LNCaP clone FGC (cell line): ENCODE measurements around the gene EBF4.
"Not testable (repeated sequence)": the region's sequence is repeated elsewhere in the genome, so short reads cannot be mapped to it uniquely, and the experiment has no call there.

Source experiments
- DNase-seq: peaks from one replicate; pipeline ENCODE4 v3.0.0-alpha.2; 2011; ENCODE audit warnings: low read depth
- H3K4me3 ChIP-seq: 2 replicates; pipeline ENCODE4 v1.5.1; 2011; ENCODE audit warnings: mild to moderate bottlenecking, low read depth, low read length, control low read depth
- CTCF ChIP-seq: IDR thresholded peaks from 2 replicates; pipeline ENCODE4 v1.5.1; 2012; ENCODE audit warnings: mild to moderate bottlenecking; ENCODE audit not compliant: control insufficient read depth, insufficient read depth; ENCODE audit errors: extremely low read depth

EBF4 gene

GRCh38 chr20:2691127-2691526, 1.5 kb upstream of the EBF4 start:
- H3K4me3 ChIP-seq, result no peak overlapping the region
- TF ChIP-seq CTCF, result no peak
- no peak for DNase-seq

GRCh38 chr20:2691663-2692035, 931 bp upstream of the EBF4 start:
- no peak for TF ChIP-seq CTCF
- no peak for DNase-seq
- no peak overlapping the region for H3K4me3 ChIP-seq

- no peak overlapping the region for H3K4me3 ChIP-seq
- TF ChIP-seq CTCF, result no peak
- no peak for DNase-seq
Measured at GRCh38 chr20:2692886-2693285, 306 bp downstream of the EBF4 start.

GRCh38 chr20:2693286-2694007, 867 bp downstream of the EBF4 start:
- H3K4me3 ChIP-seq, result no peak overlapping the region
- no peak for DNase-seq
- no peak for TF ChIP-seq CTCF

- no peak for TF ChIP-seq CTCF
- no peak for DNase-seq
- H3K4me3 ChIP-seq, result no peak overlapping the region
Measured at GRCh38 chr20:2694008-2694471, 1.5 kb downstream of the EBF4 start.

GRCh38 chr20:2694519-2694918, 1.9 kb downstream of the EBF4 start:
- DNase-seq, result no peak
- TF ChIP-seq CTCF, result no peak
- no peak overlapping the region for H3K4me3 ChIP-seq

GRCh38 chr20:2695206-2695983, 2.8 kb downstream of the EBF4 start:
- no peak for DNase-seq
- no peak overlapping the region for H3K4me3 ChIP-seq
- TF ChIP-seq CTCF, result no peak

GRCh38 chr20:2695984-2696525, 3.5 kb downstream of the EBF4 start:
- not testable (repeated sequence) for H3K4me3 ChIP-seq

More at GRCh38 chr20:2695984-2696525, 3.5 kb downstream of the EBF4 start:
- DNase-seq, result not testable (repeated sequence)
